COLO829 (cell line): ENCODE data around the gene ZNF212.

Experiments used
- DNase-seq: peaks from one replicate; pipeline ENCODE4 v3.0.0; 2012; ENCODE audit warnings: low spot score

The ZNF212 gene

GRCh38 chr7:149285603-149286002, 46.2 kb downstream of the ZNF212 start:
- DNase-seq, result no peak

- no peak for DNase-seq
Measured at GRCh38 chr7:149286811-149287400, 47.5 kb downstream of the ZNF212 start.

GRCh38 chr7:149287622-149288021, 48.2 kb downstream of the ZNF212 start:
- no peak for DNase-seq

- DNase-seq, result no peak
Measured at GRCh38 chr7:149289262-149289661, 49.8 kb downstream of the ZNF212 start.

GRCh38 chr7:149289856-149290255, 50.4 kb downstream of the ZNF212 start:
- no peak for DNase-seq

- DNase-seq, result no peak
Measured at GRCh38 chr7:149291036-149291780, 51.8 kb downstream of the ZNF212 start.

- no peak for DNase-seq
Measured at GRCh38 chr7:149291781-149292461, 52.5 kb downstream of the ZNF212 start.

GRCh38 chr7:149292462-149292823, 53.0 kb downstream of the ZNF212 start:
- DNase-seq, result no peak

- no peak for DNase-seq
Measured at GRCh38 chr7:149293338-149293737, 53.9 kb downstream of the ZNF212 start.

GRCh38 chr7:149293946-149294633, 54.6 kb downstream of the ZNF212 start:
- DNase-seq, result no peak

GRCh38 chr7:149294634-149295480, 55.4 kb downstream of the ZNF212 start:
- DNase-seq, result no peak

GRCh38 chr7:149295481-149295850, 56.0 kb downstream of the ZNF212 start:
- no peak for DNase-seq

- DNase-seq, result no peak
Measured at GRCh38 chr7:149296368-149296767, 56.9 kb downstream of the ZNF212 start.

GRCh38 chr7:149297034-149297755, 57.7 kb downstream of the ZNF212 start:
- DNase-seq, result no peak

GRCh38 chr7:149300620-149301285, 61.3 kb downstream of the ZNF212 start:
- no peak for DNase-seq

- DNase-seq, result no peak
Measured at GRCh38 chr7:149302222-149302621, 62.8 kb downstream of the ZNF212 start.

- no peak for DNase-seq
Measured at GRCh38 chr7:149302865-149303264, 63.4 kb downstream of the ZNF212 start.

GRCh38 chr7:149304006-149304405, 64.6 kb downstream of the ZNF212 start:
- DNase-seq, result no peak
